HCT116 (cell line): Measurements from ENCODE around the gene CSNK2A1.

Source experiments
- REST ChIP-seq: IDR thresholded peaks from 2 replicates; pipeline ENCODE4 v1.6.1; 2012; ENCODE audit warnings: low read depth
- TF ChIP-seq, protein P1 (sequence below), 3 experiments: fragments of 200-600 bp in 1 of 3; sonication (generic) in 1 of 3; IDR thresholded peaks in 2 of 3; conservative IDR thresholded peaks in 1 of 3; 2 replicates each; pipeline ENCODE4 v1.5.1; 2012 to 2017; ENCODE audit warnings: low read depth in 2 of 3, low read length in 2 of 3, antibody characterized with exemption in 1 of 3, borderline replicate concordance in 1 of 3, control low read depth in 1 of 3, mild to moderate bottlenecking in 1 of 3, mixed read lengths in 1 of 3, mixed run types in 1 of 3, moderate library complexity in 1 of 3; ENCODE audit not compliant: insufficient read depth in 1 of 3

DNA sequence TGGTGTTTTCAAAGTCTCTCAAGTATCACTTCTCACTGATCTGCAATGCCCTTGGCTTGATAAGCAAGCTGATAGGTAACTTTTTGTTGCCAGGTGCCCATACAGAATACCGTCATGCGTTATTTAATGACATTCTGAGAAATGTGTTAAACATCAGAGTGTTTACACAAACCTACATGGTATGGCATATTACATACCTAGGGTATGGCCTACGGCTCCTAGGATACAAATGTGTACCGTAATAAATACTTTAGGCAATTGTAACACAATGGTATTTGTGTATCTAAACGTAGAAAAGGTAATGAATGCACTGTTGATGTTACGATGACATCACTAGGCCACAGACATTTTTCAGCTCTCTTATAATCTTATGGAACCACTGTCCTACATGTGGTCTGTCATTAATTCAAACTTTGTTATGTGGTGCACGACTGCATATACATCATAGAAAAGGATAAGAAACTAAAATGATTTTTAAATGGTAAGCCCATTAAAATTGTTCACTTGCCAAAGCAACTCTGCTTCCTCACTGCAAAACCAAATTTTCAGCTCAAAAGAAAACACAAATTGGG lies 35.7 kb downstream of the CSNK2A1 start:
- TF ChIP-seq REST, result no peak
- TF ChIP-seq, protein P1, sequence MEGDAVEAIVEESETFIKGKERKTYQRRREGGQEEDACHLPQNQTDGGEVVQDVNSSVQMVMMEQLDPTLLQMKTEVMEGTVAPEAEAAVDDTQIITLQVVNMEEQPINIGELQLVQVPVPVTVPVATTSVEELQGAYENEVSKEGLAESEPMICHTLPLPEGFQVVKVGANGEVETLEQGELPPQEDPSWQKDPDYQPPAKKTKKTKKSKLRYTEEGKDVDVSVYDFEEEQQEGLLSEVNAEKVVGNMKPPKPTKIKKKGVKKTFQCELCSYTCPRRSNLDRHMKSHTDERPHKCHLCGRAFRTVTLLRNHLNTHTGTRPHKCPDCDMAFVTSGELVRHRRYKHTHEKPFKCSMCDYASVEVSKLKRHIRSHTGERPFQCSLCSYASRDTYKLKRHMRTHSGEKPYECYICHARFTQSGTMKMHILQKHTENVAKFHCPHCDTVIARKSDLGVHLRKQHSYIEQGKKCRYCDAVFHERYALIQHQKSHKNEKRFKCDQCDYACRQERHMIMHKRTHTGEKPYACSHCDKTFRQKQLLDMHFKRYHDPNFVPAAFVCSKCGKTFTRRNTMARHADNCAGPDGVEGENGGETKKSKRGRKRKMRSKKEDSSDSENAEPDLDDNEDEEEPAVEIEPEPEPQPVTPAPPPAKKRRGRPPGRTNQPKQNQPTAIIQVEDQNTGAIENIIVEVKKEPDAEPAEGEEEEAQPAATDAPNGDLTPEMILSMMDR (IDR thresholded peaks at IDR 0.05 in 2 of 3, conservative IDR thresholded peaks at IDR 0.05 in 1 of 3; ENCODE audit: borderline replicate concordance in 1 of 3, insufficient read depth in 1 of 3, low read depth in 2 of 3, low read length in 2 of 3), result no peak
